GM21390 (cell line): ENCODE measurements around the gene DVL3.
"Not testable (repeated sequence)": the region's sequence is repeated elsewhere in the genome, so short reads cannot be mapped to it uniquely, and the experiment has no call there.

Experiments used
- ATAC-seq: cut with Tn5 transposase; IDR thresholded peaks from one replicate; pipeline ENCODE4 v1.9.1; 2021; ENCODE audit not compliant: unreplicated experiment

The DVL3 gene

DNA sequence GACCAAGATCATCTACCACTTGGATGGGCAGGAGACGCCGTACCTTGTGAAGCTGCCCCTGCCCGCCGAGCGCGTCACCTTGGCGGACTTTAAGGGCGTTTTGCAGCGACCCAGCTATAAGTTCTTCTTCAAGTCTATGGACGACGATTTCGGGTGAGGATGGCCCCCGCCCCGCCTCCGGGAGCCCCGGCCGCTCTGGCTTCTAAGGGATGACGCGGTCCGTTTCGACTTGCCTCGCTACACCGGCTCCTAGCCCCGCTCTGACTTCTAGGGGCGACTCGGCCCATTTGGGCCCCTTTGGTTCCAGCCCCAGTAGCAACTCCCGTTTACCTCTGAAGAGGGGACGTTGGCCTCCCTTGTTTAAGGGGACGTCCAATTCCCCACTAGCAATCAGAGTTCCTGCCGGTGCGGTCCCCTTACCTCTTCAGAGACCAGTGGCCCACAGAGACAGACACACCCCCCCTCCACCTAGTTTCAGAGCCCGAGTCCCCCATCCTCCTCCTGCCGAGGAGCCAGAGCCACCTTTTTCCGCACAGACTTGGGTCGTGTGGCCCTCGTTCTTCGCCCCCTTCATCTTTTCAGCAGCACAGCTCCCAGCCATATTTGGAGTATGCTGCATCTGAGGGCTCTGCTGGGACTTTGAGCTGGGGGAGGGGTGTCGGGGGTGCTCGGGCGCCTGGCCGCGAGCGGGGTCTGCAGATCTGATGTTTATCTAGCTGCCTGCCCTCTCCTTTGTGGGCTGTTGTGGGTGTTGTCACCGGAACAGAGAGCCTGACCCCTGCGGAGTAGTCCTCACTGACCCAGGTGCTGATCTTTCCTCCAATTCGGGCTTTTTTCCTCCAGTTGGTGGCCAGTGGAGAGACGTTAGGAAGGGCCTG, 706 bp downstream of the DVL3 start:
- peak; percentile 34 for ATAC-seq

DNA sequence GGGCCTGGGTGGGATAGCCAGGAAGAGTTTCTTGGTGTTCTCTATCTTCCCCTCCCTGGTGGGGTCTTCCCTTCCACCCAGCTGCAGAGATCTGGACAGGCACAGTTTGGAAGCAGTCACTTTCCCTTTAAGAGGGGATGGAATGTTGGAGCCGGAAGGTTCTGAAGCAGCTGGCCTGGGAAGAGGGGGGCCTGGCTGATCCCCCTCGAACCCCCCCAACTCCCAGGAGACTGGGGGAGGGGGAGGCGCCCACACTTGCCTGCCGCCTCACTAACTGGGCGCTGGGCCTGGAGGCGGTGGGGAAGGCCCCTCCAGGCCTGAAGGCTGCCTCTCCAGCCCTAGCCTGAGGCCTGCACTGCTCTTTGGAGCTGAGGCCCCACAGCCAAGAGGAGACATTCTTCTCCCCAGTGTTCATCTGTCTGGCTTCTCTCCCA, 1.4 kb downstream of the DVL3 start:
- no peak for ATAC-seq

DNA sequence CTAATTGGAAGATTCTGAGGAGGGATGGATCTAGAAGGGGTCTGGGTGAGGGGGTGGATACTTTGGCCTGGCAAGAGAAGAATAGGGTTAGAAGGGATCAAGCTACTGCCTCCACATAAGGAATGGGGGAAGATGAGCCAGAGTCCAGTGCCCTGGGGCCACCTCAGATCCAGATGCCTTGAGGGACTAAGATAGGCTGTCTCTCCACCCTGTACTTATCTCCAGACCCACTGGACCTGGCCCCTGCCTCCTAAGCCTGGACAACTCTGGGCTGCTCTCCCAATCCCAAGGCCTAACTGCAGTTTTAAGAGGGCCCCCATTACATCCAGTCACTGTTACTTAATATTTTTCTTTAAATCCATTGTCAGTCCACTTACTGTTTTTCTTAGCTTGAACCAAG, 2.0 kb downstream of the DVL3 start:
- ATAC-seq = no peak

DNA sequence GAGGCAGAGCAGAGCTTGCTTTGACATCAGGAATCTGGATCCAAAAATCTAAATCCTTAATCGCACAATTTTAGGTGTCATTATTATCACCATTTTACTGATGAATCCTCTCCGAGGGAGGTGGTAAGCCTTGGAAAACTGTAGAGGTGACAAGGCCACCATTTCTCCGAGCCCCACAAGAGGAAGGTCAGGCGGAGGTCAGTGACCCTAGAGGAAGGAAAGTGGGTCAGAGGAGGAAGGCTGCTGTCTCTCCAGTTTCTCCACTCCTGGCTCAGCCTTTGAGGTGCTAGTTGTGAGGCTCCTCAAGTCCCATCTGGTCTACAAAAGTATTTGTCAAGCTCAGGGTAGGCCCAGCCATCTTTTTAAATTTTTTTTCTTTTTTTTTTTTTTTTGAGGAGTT, 3.2 kb downstream of the DVL3 start:
- ATAC-seq = no peak

DNA sequence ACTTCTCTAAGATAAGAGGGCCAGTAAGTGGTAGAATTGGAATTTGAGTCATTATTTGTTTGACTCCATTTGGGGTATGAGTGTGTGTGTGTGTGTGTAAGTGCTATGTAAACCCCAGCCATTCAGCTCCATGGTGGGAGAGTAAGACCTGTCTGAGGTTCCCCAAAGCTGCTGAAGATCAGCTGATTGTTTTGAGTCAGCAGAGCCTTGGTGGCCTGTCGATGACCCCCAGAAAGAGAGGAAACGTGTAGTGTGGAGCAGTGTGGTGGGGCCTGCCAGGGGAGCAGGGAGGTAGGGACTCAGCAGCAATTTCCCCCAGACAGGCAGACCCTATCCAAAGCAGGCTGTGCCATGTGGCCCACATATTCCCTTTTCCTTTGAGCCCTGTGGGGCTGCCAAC, 5.3 kb downstream of the DVL3 start:
- no peak for ATAC-seq

DNA sequence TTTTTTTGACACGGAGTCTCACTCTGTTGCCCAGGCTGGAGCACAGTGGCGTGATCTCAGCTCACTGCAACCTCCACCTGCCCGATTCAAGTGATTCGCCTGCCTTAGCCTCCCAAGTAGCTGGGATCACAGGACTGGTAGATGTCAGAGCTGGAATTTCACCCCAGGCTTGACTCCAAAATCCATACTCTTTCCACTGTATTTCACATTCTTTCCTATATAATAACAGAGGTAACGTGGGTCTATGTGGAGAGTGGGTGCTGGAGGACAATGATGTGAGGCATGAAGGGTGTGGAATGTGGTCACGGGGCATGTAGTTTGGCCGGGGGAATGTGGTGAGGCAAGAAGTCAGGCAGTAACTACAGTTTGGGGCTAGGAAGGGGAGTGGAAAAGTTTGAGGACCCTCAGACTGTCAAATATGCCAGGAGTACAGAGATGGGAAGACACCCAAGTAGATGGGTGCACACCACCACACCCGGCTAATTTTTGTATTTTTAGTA, 7.4 kb downstream of the DVL3 start:
- not testable (repeated sequence) for ATAC-seq

DNA sequence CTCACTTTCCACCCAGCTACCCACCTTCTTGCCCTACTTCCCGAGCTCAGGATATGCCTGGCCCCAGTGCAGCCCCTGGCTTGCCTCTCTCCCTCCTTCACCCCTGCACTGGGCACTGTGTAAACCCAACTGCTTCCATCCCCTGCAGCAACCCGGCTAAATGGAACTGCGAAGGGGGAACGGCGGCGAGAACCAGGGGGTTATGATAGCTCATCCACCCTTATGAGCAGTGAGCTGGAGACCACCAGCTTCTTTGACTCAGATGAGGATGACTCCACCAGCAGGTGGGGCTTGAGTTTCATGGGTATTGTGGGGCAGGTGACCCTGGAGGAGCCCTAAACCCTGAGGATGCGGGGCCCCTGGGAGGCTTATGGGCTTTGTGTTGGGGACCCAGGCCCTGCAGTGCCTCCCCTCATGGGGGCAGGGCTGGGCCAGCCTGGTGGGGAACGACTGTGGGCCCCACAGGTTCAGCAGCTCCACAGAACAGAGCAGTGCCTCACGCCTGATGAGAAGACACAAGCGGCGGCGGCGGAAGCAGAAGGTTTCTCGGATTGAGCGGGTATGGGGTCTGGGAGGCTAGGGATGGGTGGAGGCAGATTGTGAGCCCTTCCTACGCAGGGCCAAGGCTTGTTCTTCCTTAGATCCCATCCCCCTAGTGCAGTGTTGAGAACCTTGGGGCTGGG, 9.6 kb downstream of the DVL3 start:
- ATAC-seq = no peak

DNA sequence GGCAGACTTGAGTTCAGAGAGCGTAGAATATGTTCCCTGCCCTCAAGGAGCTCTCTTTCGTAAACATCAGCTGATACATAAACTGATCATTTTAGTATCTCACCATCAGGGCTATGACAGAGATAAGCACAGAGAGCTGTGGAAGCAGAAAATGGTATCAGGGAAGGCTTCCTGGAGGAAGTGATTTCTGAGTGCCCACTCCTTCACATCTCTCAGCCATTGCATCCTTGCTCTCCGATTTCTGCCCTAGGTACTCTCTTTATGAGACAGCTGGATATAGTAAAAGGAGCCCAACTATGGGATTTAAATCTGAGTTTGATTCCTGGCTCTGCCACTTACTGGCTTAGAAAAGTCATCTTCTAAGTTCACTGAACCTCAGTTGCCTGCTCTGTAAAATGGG, 10.4 kb downstream of the DVL3 start:
- no peak for ATAC-seq

DNA sequence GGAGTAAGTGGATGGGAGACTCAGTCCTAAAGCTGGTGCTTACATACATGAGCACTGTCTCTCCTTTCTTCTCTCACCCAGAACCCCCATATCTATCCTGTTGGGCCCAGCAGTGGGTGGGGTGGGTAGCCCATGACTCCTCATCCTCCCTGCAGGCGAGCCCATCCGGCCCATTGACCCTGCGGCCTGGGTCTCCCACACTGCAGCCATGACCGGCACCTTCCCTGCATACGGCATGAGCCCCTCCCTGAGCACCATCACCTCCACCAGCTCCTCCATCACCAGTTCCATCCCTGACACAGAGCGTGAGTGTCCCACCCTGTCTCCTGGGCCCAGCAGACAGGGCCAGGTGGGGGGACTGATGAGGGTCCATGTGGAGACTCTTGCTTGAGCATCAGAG, 11.5 kb downstream of the DVL3 start:
- no peak for ATAC-seq

DNA sequence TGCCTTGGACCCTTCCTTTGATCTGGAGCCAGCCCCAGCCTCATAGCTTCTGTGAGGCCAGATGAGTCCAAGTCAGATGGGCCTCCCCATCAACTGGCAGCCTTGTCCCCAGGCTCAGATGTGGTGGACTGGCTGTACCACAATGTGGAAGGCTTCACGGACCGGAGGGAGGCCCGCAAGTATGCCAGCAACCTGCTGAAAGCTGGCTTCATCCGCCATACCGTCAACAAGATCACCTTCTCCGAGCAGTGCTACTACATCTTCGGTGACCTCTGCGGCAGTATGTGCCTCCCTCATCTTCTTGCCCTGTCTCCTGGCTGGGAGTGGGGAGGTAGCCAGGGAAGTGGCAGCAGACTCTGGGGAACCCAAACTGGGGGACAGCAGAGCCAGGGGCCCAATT, 12.6 kb downstream of the DVL3 start:
- ATAC-seq = no peak

DNA sequence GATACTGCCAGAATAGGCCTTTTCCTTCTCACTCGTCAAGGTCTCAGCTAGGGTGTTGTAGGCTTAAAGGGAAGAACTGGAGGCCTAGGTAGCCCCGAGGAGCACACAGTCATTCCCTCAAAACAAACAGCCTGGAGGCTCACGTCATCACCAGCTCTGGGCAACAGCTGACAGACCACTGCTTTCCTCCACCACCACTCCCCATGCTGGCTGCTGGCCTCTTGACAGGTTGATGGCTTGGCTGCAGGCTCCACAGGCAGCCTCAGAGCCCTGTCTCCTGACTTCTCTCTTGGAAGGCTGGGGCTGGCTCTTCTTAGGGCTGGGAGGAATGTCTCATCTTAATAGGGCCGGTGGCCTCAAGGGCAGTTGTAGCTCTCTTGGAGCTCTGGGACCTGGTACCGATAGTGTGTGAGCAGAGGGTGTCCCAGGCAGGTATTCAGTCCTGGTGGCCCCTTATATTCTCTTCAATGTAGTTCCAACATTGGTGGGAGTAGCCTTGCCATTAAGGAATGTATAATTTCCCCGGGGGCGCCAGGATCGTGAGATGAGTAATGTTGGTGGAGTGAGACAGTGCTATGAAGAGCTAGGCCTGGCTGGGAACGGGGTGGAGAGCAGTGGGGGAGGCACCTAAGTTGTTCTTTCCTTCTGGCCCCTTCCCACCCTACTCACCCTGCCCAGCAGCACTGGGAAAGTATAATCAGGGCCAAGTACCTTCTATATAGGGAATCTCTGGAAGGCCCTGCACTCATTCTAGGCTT, 13.4 kb downstream of the DVL3 start:
- no peak for ATAC-seq

DNA sequence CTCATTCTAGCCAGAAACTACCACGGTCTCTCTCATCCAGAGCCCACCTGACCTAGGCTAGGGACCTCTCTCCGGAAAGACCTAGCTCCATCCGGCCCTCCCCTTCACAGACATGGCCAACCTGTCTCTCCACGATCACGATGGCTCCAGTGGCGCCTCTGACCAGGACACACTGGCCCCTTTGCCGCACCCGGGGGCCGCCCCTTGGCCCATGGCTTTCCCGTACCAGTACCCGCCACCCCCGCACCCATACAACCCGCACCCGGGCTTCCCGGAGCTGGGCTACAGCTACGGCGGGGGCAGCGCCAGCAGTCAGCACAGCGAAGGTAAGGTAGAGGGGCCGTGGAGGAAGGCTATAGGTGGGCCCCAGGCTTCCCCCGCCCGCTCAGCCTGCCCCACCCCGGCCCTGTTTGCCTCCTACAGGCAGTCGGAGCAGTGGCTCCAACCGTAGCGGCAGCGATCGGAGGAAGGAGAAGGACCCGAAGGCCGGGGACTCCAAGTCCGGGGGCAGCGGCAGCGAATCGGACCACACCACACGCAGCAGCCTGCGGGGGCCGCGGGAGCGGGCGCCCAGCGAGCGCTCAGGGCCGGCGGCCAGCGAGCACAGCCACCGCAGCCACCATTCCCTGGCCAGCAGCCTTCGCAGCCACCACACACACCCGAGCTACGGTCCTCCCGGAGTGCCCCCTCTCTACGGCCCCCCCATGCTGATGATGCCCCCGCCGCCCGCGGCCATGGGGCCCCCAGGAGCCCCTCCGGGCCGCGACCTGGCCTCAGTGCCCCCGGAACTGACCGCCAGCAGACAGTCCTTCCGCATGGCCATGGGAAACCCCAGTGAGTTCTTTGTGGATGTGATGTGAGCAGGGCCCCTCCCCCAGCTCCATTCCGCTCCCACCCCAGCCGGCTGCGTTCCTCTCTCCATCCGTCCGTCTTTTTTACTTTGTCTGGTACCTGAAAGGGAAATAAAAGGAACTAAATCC, 15.0 kb downstream of the DVL3 start:
- no peak for ATAC-seq

DNA sequence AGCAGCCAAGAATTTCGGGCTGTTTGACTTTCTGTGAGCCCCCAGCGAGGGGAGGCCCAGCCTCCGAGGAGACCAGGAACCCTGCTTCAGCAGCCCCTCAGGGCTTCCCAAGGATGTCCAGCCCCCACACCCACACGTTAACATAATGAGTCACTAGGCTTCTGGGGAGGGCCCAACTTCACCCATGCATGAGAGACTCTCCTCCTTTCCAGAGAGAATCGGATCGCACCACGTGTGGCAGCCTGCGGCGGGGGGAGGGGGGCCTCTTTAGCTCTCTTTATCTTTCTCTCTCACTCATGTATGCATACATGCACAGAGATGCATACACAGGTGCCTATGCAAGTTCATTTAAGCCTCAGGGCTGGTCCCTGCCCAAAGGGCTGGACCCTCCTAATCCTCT, 16.4 kb downstream of the DVL3 start:
- ATAC-seq = no peak

DNA sequence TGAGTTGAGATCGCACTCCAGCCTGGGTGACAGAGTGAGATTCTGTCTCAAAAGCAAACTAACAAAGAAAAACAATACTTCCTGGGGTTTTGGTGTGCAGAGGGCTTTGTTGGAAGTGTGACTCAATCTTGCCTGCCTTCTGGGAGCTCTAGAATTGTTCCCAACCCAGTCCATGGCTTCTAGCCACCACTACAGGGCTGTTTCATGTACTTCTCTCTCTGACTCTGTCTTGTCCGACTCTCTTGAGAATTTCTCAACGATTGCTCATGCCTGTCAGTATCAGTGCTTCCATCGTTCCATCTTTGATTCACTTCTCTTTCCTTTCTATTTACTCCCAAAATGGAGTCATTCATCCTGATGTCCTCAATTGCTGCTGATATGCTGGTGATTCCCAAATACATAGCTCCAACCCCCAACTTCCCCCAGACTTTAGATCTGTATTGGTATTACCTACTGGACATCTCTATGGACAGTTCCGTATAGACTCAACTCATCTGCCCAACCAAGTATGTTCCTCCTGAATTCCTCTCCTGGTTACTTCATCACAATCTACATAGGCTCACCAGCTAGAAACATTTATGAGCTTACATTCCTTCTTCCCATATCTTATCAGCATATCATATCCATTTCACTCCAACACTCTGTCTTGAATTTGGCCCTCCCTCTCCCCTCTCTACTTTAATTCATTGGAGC, 17.6 kb downstream of the DVL3 start:
- ATAC-seq = no peak

DNA sequence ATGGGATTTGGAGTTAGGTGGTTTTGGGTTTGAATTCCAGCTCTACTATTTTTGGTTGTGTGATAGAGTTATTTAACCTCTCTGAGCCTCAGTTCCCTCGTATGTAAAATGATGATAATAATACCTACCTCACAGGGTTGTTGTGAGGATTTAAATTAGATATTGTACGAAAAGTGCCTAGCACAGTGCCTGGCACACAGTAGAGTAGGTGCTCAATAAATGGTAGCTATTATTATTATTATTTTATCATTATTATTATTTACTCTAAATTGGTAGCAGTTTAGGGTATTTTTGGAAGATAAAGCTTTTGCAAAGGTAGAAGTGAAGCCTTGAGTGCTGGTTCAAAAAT, 18.2 kb downstream of the DVL3 start:
- no peak for ATAC-seq

DNA sequence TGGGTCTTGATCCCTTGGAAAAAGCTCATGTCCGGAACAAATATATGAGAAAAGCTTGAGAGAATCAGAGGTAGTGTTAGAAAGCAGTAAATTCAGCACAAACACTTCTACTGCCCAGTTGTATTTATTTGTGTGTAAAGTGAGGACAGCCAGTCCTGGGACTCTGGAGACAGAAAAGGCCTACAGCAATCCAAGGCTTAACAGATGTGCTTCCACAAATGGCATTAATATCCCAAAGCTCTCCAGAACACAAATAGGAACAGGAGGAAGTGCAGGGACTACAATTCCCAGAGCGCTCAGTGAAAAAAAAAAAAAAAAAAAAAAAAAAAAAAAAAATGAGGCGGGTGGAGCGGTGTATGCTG, 19.1 kb downstream of the DVL3 start:
- no peak for ATAC-seq

DNA sequence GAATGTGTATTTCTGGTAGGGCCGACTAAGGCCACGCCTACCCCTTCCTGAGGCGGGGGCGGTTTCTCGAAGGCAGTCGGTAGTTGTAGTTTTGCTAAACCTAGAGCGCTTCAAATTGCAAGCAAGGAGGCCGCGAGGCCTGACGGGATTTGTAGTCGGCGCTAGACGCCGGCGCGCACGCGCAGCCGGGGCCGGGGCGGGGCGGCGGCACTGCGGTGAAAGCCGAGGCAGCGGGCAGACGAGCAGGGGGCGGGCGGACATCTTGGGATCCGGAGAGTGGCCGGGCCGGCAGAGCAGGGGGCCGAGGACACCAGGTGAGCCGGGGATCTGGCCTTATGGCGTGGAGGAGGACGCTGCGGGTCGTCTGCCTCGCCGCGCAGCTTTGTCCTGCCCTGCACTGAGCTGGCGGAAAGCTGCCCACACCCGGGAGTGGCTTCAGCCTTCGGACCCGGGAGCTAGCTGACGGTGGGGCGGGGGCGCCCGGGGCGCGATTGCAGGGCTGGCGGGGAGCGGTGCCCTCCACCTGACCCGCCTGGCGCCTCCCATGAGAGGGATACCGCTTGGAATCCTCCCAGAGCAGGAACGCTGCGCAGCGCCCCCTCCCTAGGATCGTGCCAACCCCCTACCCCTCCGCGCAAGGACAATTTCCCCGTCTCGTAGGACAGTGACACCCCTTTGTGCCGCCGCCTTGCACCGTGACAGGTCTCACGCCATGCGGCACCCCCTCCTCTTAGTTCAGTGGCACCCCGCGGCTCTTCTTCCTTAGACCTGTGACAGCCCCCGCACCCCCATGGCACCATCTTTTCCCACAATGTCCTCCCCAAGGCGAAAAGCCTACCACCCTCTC, 19.7 kb downstream of the DVL3 start, which contains the start of gene AP2M1:
Gene AP2M1 (plus strand): TSS at position 210 of the 847 bp plus-strand sequence. CDS start 2,139 bp downstream, outside the sequence.
- ATAC-seq = peak; percentile 92

DNA sequence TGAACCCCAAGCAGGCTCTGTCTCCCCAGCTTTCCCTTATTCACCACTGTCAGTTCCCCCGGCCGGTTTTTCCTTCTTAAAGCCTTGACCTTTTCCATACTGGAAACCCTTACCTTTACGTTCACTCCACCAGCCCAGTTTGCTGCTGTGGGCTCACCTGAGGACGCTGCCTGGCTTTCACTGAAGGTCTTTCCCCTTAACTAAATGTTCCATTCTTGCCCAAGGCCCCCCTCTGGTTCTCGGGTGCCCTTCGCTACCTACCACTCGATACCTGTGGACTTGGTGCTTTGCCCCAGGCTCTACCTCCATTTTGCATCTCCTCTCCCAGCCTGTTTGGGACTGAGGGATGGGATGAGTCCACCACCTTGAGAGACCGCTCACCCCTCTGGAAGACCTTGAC, 20.3 kb downstream of the DVL3 start:
- ATAC-seq = no peak

DNA sequence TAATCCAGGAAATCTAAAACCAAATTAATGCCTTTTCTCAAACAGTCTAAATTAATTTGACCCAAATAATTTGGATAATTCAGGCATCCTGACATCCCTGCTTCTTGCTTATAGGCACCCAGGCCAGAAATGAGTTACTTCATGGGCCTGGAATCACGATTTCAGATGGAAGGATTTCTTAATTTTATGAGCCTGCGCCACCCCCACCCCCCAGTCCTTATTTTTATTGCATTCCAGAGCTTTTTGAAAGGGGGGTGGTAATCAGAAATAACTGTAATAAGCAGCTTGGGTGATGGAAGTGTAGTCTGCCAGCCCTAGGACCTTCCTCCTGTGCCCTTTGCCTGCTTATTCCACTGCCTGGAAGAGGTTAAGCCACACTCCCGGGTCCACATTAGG, 20.8 kb downstream of the DVL3 start:
- no peak for ATAC-seq
